Esophagus squamous epithelium (tissue), 4 donors: Measurements from ENCODE around the gene ABR.

Source experiments
- CTCF ChIP-seq, 6 experiments: fragments of 450-650 bp in 4 of 6; fragments of 200-600 bp in 2 of 6; sonication (generic) in 2 of 6; IDR thresholded peaks; one replicate each; pipeline ENCODE4 v1.5.1; 2016 to 2019; ENCODE audit warnings: antibody characterized with exemption in 6 of 6, mild to moderate bottlenecking in 4 of 6, moderate library complexity in 4 of 6
- POLR2A ChIP-seq, 4 donors: fragments of 450-650 bp; IDR thresholded peaks; one replicate each; pipeline ENCODE4 v1.6.1; 2017; ENCODE audit warnings: antibody characterized with exemption in 4 of 4, mild to moderate bottlenecking in 4 of 4, moderate library complexity in 3 of 4

- TF ChIP-seq POLR2A (IDR thresholded peaks at IDR 0.05) (no peak), CTCF (IDR thresholded peaks at IDR 0.05) (no peak)
Measured at GRCh38 chr17:1137465-1137894, 42.3 kb downstream of the ABR start.
